ENCODE measurements around the gene MRGPRE. TPM values are rescaled to one million over a fixed set of nuclear protein-coding genes. Genes with fewer than 3 reads are reported as not detected.

MRGPRE gene
- total and polyA plus RNA-seq, 9 donors: not detected

DNA sequence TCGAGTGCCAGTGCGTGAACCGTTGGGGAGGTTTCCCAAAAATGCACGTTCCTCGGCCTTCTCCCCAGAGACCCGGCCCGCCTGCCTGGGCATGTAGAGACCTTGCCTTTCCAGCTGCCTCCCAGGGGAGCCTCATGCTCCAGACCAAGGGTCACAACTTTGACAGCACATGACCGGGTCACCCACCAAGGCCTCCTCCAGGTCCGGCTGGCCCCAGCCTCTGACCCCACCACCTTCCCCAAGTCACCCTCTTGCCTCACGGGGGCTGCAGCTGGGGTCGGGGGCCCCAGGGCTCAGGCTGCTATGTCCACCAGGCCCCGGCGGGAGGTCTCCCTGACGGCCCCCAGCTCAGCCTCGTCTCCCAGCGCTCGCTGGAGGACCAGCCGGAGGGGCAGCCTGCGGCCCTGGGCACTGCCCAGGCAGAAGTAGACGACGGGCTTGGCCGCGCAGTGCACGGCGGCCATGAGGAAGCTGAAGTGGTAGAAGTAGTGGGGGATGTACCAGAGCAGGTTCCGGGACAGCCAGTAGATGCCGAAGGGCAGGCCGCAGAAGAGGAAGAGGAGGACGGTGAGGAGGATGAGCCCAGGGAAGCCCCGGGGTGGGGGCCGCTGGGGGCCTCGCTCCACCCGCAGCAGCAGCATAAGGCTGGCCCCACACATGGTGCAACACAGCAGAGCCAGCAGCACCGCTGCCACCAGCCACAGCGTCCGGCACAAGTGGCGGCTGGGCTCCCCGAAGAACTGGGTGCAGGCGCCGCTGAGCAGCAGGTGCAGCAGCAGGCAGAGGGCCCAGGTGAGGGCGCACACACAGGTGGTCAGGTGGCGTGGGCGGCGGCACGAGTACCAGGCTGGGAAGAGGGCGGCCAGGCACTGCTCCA is 4.4 kb downstream of the MRGPRE start:
- TF ChIP-seq POLR2A (IDR thresholded peaks at IDR 0.05) (no peak), EP300 (IDR thresholded peaks at IDR 0.05) (no peak)
- TF ChIP-seq, protein P1, sequence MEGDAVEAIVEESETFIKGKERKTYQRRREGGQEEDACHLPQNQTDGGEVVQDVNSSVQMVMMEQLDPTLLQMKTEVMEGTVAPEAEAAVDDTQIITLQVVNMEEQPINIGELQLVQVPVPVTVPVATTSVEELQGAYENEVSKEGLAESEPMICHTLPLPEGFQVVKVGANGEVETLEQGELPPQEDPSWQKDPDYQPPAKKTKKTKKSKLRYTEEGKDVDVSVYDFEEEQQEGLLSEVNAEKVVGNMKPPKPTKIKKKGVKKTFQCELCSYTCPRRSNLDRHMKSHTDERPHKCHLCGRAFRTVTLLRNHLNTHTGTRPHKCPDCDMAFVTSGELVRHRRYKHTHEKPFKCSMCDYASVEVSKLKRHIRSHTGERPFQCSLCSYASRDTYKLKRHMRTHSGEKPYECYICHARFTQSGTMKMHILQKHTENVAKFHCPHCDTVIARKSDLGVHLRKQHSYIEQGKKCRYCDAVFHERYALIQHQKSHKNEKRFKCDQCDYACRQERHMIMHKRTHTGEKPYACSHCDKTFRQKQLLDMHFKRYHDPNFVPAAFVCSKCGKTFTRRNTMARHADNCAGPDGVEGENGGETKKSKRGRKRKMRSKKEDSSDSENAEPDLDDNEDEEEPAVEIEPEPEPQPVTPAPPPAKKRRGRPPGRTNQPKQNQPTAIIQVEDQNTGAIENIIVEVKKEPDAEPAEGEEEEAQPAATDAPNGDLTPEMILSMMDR (IDR thresholded peaks at IDR 0.05): no peak
- 80 to 87% (median 85%) methylated on average over 46 of the region's 46 CpGs for WGBS, 3 donors
- H3K4me3 ChIP-seq: no peak overlapping the region
- DNase-seq: no peak
- H3K9me3 ChIP-seq: no peaks in the 10 kb centered on the region
- no peaks in the 10 kb centered on the region for H3K4me1 ChIP-seq (ENCODE audit: insufficient read depth)
- H3K36me3 ChIP-seq: no peaks in the 10 kb centered on the region
- no peaks in the 10 kb centered on the region for H3K27me3 ChIP-seq
- no peak overlapping the region for H3K27ac ChIP-seq
- intact Hi-C loops (cut with DNase I): no loop called here

DNA sequence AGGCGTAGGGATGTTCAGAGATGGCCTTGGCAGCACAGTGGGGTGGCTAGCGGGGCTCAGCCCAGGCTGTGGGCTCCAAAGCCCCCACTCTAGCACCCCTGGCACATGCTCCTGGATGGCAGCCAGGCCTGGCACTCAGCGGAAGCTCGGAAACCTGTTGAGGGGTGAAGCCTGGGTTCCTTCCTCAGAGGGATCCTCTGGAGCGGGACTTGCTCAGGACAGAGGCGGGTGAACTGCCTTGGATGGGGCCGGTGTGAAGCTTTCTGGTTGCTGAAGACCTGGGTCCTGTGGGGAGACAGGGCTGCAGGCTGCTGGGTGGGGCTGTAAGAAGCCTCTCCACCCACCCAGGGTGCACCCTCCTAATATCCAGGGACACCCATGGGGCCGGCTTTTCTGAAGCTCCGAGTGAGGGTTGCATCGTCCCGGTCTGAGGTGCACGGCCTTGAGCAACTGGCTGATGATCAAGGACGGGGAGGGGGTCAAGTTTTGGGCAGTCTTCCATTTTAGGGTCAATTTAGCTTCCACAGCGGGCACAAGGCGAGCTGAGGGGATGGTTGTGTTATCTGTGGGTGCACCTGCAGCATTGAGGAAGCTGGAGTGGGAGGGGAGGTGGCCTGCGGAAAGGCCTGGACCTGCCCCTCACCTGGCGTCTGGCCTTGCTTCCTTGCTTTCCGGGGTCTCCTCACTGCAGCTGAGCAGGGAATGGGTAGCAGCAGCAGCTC is 5.2 kb downstream of the MRGPRE start:
- 49 to 70% (median 56%) methylated on average over 18 of the region's 18 CpGs for WGBS, 3 donors

DNA sequence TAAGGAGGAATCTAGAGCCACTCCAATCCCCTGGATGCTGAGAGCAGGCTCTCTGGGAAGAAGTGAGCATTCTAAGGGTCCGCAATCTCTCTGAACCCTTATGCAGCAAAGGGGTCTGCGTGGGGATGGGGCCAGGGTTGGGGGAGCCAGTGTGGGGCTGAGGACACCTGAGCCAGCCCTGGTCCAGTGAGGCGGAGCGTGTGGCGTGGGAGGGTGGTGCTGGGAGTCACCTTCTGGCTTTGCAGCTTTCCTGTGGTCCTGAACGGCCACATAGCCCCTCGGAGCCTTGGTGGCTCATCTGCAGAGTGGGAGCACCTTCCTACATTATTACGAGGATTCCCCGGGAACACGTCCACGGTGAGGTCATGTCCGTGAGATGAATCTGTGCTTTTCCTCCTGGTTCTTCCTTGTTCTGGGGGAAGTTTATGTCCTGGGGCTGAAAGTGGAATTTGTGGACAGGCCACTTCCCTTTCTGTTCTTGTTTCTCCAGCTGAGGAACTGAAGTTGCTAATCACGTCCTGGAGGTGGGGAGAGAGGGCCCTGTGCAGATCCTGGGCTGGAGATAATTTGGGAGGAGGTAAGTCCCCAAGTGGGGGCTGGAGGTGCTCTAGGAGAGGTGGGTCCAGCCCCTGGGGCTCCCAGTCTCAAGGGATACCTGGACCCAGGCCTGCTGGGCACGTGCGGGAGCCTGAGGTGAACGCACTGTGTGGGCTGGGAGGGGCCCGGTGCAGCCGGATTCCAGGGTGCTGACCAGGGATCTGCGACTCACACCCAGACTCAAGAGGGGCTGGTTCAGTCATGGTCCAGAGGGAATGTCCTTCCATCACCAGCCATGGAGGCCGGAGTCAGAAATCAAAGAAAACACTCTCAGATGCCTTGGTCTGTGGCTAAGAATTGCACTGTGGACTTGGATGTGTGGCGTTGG is 6.1 kb downstream of the MRGPRE start:
- DNase-seq: no peak
- TF ChIP-seq EP300 (IDR thresholded peaks at IDR 0.05): no peak
- TF ChIP-seq, protein P1 (IDR thresholded peaks at IDR 0.05): no peak
- TF ChIP-seq POLR2A (IDR thresholded peaks at IDR 0.05): no peak
- intact Hi-C loops (cut with DNase I): no loop called here
- WGBS, 3 donors: 86 to 90% (median 87%) methylated on average over 20 to 21 of the region's 21 CpGs
- Histone ChIP-seq H3K27ac (no peak overlapping the region), H3K9me3 (no peaks in the 10 kb centered on the region), H3K36me3 (no peaks in the 10 kb centered on the region), H3K27me3 (no peaks in the 10 kb centered on the region), H3K4me3 (no peak overlapping the region), H3K4me1 (ENCODE audit: insufficient read depth) (no peaks in the 10 kb centered on the region)

More for the DNA sequence above, 5.2 kb downstream of the MRGPRE start:
- Histone ChIP-seq H3K9me3 (no peaks in the 10 kb centered on the region), H3K4me1 (ENCODE audit: insufficient read depth) (no peaks in the 10 kb centered on the region), H3K27ac (no peak overlapping the region), H3K36me3 (no peaks in the 10 kb centered on the region), H3K4me3 (no peak overlapping the region), H3K27me3 (no peaks in the 10 kb centered on the region)
- intact Hi-C loops (cut with DNase I): no loop called here
- DNase-seq: peak in 1 of 5 donors; percentile 7
- no peak for TF ChIP-seq POLR2A (IDR thresholded peaks at IDR 0.05)
- TF ChIP-seq EP300 (IDR thresholded peaks at IDR 0.05): no peak
- TF ChIP-seq, protein P1 (IDR thresholded peaks at IDR 0.05): no peak
